ENCODE results near the gene ADCY10.

Gene ADCY10

GRCh38 chr1:167947733-167948132 is 33.8 kb upstream of the ADCY10 start:
- no peak for TF ChIP-seq TAF1 (IDR thresholded peaks at IDR 0.05; ENCODE audit: borderline replicate concordance, insufficient read depth, low read length)
- TF ChIP-seq SIN3A (IDR thresholded peaks at IDR 0.05; ENCODE audit: borderline replicate concordance, insufficient read depth, low read length), result no peak
- TF ChIP-seq POLR2AphosphoS5 (IDR thresholded peaks at IDR 0.05; ENCODE audit: low read depth, low read length), result no peak
- no peak for TF ChIP-seq REST (IDR thresholded peaks at IDR 0.05; ENCODE audit: insufficient read depth in 1 of 2, low read depth in 2 of 2, low read length in 2 of 2)
- TF ChIP-seq FOXP2 (optimal IDR thresholded peaks at IDR 0.05; ENCODE audit: borderline replicate concordance, extremely low read depth, extremely low read length, insufficient read depth), result no peak

- TF ChIP-seq TAF1 (IDR thresholded peaks at IDR 0.05; ENCODE audit: borderline replicate concordance, insufficient read depth, low read length), result no peak
- no peak for TF ChIP-seq POLR2AphosphoS5 (IDR thresholded peaks at IDR 0.05; ENCODE audit: low read depth, low read length)
- TF ChIP-seq FOXP2 (optimal IDR thresholded peaks at IDR 0.05; ENCODE audit: borderline replicate concordance, extremely low read depth, extremely low read length, insufficient read depth), result no peak
- no peak for TF ChIP-seq REST (IDR thresholded peaks at IDR 0.05; ENCODE audit: insufficient read depth in 1 of 2, low read depth in 2 of 2, low read length in 2 of 2)
- TF ChIP-seq SIN3A (IDR thresholded peaks at IDR 0.05; ENCODE audit: borderline replicate concordance, insufficient read depth, low read length), result no peak
Observed at GRCh38 chr1:167943541-167943940, 29.6 kb upstream of the ADCY10 start.

- no peak for TF ChIP-seq REST (IDR thresholded peaks at IDR 0.05; ENCODE audit: insufficient read depth in 1 of 2, low read depth in 2 of 2, low read length in 2 of 2)
- TF ChIP-seq SIN3A (IDR thresholded peaks at IDR 0.05; ENCODE audit: borderline replicate concordance, insufficient read depth, low read length), result no peak
- TF ChIP-seq POLR2AphosphoS5 (IDR thresholded peaks at IDR 0.05; ENCODE audit: low read depth, low read length), result no peak
- TF ChIP-seq FOXP2 (optimal IDR thresholded peaks at IDR 0.05; ENCODE audit: borderline replicate concordance, extremely low read depth, extremely low read length, insufficient read depth), result no peak
- no peak for TF ChIP-seq TAF1 (IDR thresholded peaks at IDR 0.05; ENCODE audit: borderline replicate concordance, insufficient read depth, low read length)
Observed at GRCh38 chr1:167940264-167940663, 26.3 kb upstream of the ADCY10 start.

GRCh38 chr1:167938080-167938636 is 24.2 kb upstream of the ADCY10 start:
- TF ChIP-seq REST (IDR thresholded peaks at IDR 0.05; ENCODE audit: insufficient read depth in 1 of 2, low read depth in 2 of 2, low read length in 2 of 2) (no peak), TAF1 (IDR thresholded peaks at IDR 0.05; ENCODE audit: borderline replicate concordance, insufficient read depth, low read length) (no peak), SIN3A (IDR thresholded peaks at IDR 0.05; ENCODE audit: borderline replicate concordance, insufficient read depth, low read length) (no peak), POLR2AphosphoS5 (IDR thresholded peaks at IDR 0.05; ENCODE audit: low read depth, low read length) (no peak), FOXP2 (optimal IDR thresholded peaks at IDR 0.05; ENCODE audit: borderline replicate concordance, extremely low read depth, extremely low read length, insufficient read depth) (no peak)

GRCh38 chr1:167937709-167938010 is 23.7 kb upstream of the ADCY10 start:
- TF ChIP-seq SIN3A (IDR thresholded peaks at IDR 0.05; ENCODE audit: borderline replicate concordance, insufficient read depth, low read length) (no peak), FOXP2 (optimal IDR thresholded peaks at IDR 0.05; ENCODE audit: borderline replicate concordance, extremely low read depth, extremely low read length, insufficient read depth) (no peak), POLR2AphosphoS5 (IDR thresholded peaks at IDR 0.05; ENCODE audit: low read depth, low read length) (no peak), REST (IDR thresholded peaks at IDR 0.05; ENCODE audit: insufficient read depth in 1 of 2, low read depth in 2 of 2, low read length in 2 of 2) (no peak), TAF1 (IDR thresholded peaks at IDR 0.05; ENCODE audit: borderline replicate concordance, insufficient read depth, low read length) (no peak)
